Sigmoid colon (tissue), 7 donors: ENCODE results near the gene DEDD. TPM values are rescaled to one million over a fixed set of nuclear protein-coding genes. Genes with fewer than 3 reads are reported as not detected.

ENCODE experiments used
- DNase-seq: peaks from one replicate; pipeline ENCODE4 v3.0.0-alpha.2; 2019
- H3K27ac ChIP-seq, 4 donors: fragments of 200-600 bp; sonication (generic); one replicate each; pipeline ENCODE4 v1.5.1; 2016 to 2019; ENCODE audit warnings: mild to moderate bottlenecking in 1 of 4
- H3K27me3 ChIP-seq, 3 donors: fragments of 200-600 bp; sonication (generic); one replicate each; pipeline ENCODE4 v1.5.1; 2019; ENCODE audit warnings: mild to moderate bottlenecking in 1 of 3
- H3K36me3 ChIP-seq, 4 donors: fragments of 200-600 bp; sonication (generic); one replicate each; pipeline ENCODE4 v1.5.1; 2016 to 2019
- H3K4me1 ChIP-seq, 4 donors: fragments of 200-600 bp; sonication (generic); one replicate each; pipeline ENCODE4 v1.5.1; 2017 to 2019
- H3K4me3 ChIP-seq, 4 donors: fragments of 200-600 bp; sonication (generic); one replicate each; pipeline ENCODE4 v1.5.1; 2017 to 2019; ENCODE audit warnings: mild to moderate bottlenecking in 2 of 4, moderate library complexity in 1 of 4
- H3K9me3 ChIP-seq, 4 donors: fragments of 200-600 bp in 3 of 4; sonication (generic) in 3 of 4; one replicate each; pipeline versions ENCODE4 v1.5.1 to v1.6.1; 2013 to 2019
- CTCF ChIP-seq, 4 experiments: fragments of 450-650 bp in 3 of 4; fragments of 200-600 bp in 1 of 4; IDR thresholded peaks; one replicate each; pipeline ENCODE4 v1.5.1; 2016 to 2019; ENCODE audit warnings: antibody characterized with exemption in 4 of 4, mild to moderate bottlenecking in 3 of 4, moderate library complexity in 2 of 4
- EP300 ChIP-seq, 4 donors: sonication (generic); formaldehyde crosslinking; IDR thresholded peaks; one replicate each; pipeline ENCODE4 v1.6.1; 2017; ENCODE audit warnings: antibody characterized with exemption in 4 of 4
- POLR2A ChIP-seq, 2 donors: fragments of 450-650 bp; IDR thresholded peaks; one replicate each; pipeline ENCODE4 v1.6.1; 2016; ENCODE audit warnings: antibody characterized with exemption in 2 of 2, mild to moderate bottlenecking in 2 of 2, moderate library complexity in 2 of 2
- POLR2AphosphoS5 ChIP-seq, 4 donors: sonication (generic); formaldehyde crosslinking; IDR thresholded peaks; one replicate each; pipeline ENCODE4 v1.6.1; 2017; ENCODE audit warnings: antibody characterized with exemption in 4 of 4
- WGBS, 2 donors: extraction: QIAGEN DNeasy Blood & Tissue Kit; methylation state at CpG; one replicate each; pipeline ENCODE4 v1.1.7; 2013; 5-methylcytosine and 5-hydroxymethylcytosine counted together
- intact Hi-C: fragments of 100-400 bp; cut with DNase I; formaldehyde crosslinking; loops from one replicate; pipeline ENCODE4 v1.15.1; 2023
- polyA plus RNA-seq, 3 donors: library from polyadenylated mRNA; stranded (reverse); fragments of 200-250 nt; gene quantifications; one replicate each; pipeline ENCODE4 v1.2.3, GENCODE V29; 2013
- total RNA-seq, 4 donors: library from RNA; depleted of rRNA; stranded (reverse); fragments of >200 nt; gene quantifications; one replicate each; pipeline ENCODE4 v1.1.0, GENCODE V29; 2016
- donor health status: healthy with polysubstance abuse.
- donor health status: Bipolar disorder and iron deficiency.
- donor health status: healthy.

DEDD gene
- total and polyA plus RNA-seq, 7 donors, result 24.0 to 34.2 (median 30.5) TPM

- H3K4me1 ChIP-seq, result no peaks in the 10 kb centered on the region
- H3K27ac ChIP-seq, result no peak overlapping the region
- no peak for TF ChIP-seq POLR2A (IDR thresholded peaks at IDR 0.05)
- TF ChIP-seq CTCF (IDR thresholded peaks at IDR 0.05), result no peak
- no peak for TF ChIP-seq POLR2AphosphoS5 (IDR thresholded peaks at IDR 0.05)
- TF ChIP-seq EP300 (IDR thresholded peaks at IDR 0.05), result no peak
- 79 to 82% methylated on average over 2 of the region's 2 CpGs for WGBS, 2 donors
- intact Hi-C loops, result no loop called here
- no peaks in the 10 kb centered on the region for H3K27me3 ChIP-seq
- H3K9me3 ChIP-seq, result no peaks in the 10 kb centered on the region
- H3K36me3 ChIP-seq, result no peaks in the 10 kb centered on the region
- no peak for DNase-seq
- H3K4me3 ChIP-seq, result no peak overlapping the region
Measured at GRCh38 chr1:161085165-161085564, 47.3 kb downstream of the DEDD start.

DNA sequence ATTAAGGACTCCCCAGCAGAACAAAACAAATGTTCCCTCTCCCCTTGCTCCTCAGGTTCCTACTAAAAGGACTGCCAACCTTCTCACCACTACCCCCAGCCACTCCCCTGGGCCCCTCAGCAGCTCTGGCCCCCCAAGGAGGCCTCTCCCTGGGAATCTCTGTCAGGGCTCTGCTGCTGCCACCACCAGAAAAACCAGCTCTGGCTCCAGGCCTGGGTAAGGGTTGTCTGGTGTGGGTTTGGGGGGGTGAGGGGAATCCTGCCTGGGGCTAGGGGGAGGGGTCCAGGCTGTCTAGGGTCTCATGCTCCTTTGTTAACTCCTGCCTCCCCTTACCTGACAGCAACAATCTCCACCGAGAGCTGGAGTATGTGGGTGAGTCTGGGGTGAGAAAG lies 47.9 kb downstream of the DEDD start:
- Histone ChIP-seq H3K9me3 (no peaks in the 10 kb centered on the region), H3K36me3 (no peaks in the 10 kb centered on the region), H3K27me3 (peaks cover 0 to under 1% (median 0%) of the 10 kb centered on the region in 3 donors), H3K27ac (no peak overlapping the region), H3K4me1 (no peaks in the 10 kb centered on the region), H3K4me3 (no peak overlapping the region)
- TF ChIP-seq CTCF (IDR thresholded peaks at IDR 0.05) (no peak), POLR2AphosphoS5 (IDR thresholded peaks at IDR 0.05) (no peak), POLR2A (IDR thresholded peaks at IDR 0.05) (no peak), EP300 (IDR thresholded peaks at IDR 0.05) (no peak)
- DNase-seq, result no peak
- intact Hi-C loops, result no loop called here
- WGBS, 2 donors, result 90 to 100% methylated on average over 1 of the region's 1 CpG

DNA sequence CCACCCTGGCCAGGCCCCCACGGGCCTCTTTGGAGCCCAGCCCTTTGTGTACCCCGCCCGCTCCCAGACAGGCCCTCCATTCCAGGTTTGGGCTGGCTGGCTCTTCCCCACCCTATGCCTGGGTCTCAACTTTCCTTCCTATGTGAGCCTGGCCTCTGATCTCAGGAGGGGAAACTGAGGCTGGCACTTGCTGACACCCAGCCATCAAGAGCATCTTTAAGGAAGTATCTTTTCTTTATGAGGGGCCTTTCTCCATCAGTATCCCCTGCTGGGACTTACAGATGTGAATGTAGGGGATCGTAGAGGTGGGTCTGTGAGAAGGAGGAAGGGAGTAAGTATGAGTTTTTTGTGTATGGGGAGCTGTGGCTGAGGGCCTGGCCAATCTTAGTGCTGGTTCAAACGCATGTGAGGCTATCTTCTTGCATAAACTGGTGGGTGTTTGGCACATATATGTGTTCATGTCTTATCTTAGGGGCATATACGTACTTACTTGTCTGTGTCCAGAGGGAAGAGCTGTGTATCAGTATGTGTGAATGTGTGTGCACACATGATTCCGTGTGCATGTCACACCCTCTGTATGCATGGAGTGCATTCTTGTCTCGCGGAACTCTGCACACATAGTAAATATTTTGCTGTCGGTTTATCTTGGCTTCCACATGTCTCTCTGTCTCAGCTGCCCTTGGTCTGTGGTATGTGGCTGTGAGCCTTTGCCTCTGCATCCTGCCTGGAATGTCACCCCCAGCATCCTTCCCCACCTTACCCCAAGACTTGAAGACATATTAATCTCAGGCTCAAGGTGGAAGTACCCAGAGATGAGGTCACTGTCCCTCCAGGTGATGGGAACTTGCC lies 48.5 kb downstream of the DEDD start:
- Histone ChIP-seq H3K27ac (no peak overlapping the region), H3K4me1 (no peaks in the 10 kb centered on the region), H3K4me3 (no peak overlapping the region), H3K36me3 (no peaks in the 10 kb centered on the region), H3K27me3 (peaks cover 0 to 4% (median 0%) of the 10 kb centered on the region in 3 donors), H3K9me3 (no peaks in the 10 kb centered on the region)
- no peak for DNase-seq
- no peak for TF ChIP-seq CTCF (IDR thresholded peaks at IDR 0.05)
- WGBS, 2 donors, result 44 to 73% methylated on average over 10 of the region's 10 CpGs
- intact Hi-C loops, result no loop called here

DNA sequence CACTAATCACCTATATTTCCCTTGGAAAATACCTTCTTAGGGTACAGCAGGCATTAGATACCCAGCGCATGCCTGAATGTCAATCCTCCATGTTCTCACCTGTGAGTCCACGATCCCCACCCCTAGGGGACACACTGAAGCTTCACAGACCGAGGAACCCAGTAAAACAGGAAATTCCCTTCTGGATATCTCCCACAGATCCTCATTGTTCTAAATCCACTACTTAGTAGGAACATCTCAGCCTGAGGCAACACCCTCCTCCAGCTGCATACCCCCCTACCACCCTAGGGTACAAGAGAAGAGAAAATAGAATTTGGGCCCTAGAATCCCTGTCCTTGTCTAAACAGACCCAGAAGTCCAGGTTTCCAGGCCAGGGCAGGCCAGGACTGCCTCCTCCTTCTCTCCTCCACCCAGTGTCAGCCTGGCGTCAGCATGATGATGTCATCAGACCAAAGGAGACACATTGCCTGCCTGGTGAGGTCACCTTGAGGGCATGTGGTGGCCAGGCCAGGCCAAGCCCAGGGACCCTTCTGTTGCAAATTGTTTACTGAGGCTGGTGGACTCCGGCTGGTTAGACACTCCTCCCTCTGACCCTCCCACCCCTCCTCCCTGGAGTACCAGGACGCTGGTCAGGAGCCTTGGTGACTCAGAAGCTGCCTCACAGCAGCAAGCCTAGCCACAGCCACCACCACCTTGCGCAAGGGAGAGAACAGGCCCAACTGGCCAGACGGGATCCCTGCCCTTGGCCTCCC lies 49.3 kb downstream of the DEDD start:
- no peaks in the 10 kb centered on the region for H3K36me3 ChIP-seq
- 35 to 65% methylated on average over 8 of the region's 8 CpGs for WGBS, 2 donors
- peak overlapping the region in 1 of 4 donors; percentile 45 for H3K27ac ChIP-seq
- H3K4me1 ChIP-seq, result no peaks in the 10 kb centered on the region
- peaks cover 0 to 4% (median 0%) of the 10 kb centered on the region in 3 donors for H3K27me3 ChIP-seq
- H3K4me3 ChIP-seq, result no peak overlapping the region
- DNase-seq, result peak; percentile 84
- intact Hi-C loops, result no loop called here
- H3K9me3 ChIP-seq, result no peaks in the 10 kb centered on the region
- TF ChIP-seq CTCF (IDR thresholded peaks at IDR 0.05), result no peak
- TF ChIP-seq POLR2AphosphoS5 (IDR thresholded peaks at IDR 0.05), result peak in 1 of 4 donors; percentile 13
